GM18861 (cell line): Measurements from ENCODE around the gene SAMD4B.
"Not testable (repeated sequence)": the region's sequence is repeated elsewhere in the genome, so short reads cannot be mapped to it uniquely, and the experiment has no call there.

Source experiments
- ATAC-seq: cut with Tn5 transposase; IDR thresholded peaks from one replicate; pipeline ENCODE4 v1.9.1; 2021; ENCODE audit not compliant: unreplicated experiment

SAMD4B gene

DNA sequence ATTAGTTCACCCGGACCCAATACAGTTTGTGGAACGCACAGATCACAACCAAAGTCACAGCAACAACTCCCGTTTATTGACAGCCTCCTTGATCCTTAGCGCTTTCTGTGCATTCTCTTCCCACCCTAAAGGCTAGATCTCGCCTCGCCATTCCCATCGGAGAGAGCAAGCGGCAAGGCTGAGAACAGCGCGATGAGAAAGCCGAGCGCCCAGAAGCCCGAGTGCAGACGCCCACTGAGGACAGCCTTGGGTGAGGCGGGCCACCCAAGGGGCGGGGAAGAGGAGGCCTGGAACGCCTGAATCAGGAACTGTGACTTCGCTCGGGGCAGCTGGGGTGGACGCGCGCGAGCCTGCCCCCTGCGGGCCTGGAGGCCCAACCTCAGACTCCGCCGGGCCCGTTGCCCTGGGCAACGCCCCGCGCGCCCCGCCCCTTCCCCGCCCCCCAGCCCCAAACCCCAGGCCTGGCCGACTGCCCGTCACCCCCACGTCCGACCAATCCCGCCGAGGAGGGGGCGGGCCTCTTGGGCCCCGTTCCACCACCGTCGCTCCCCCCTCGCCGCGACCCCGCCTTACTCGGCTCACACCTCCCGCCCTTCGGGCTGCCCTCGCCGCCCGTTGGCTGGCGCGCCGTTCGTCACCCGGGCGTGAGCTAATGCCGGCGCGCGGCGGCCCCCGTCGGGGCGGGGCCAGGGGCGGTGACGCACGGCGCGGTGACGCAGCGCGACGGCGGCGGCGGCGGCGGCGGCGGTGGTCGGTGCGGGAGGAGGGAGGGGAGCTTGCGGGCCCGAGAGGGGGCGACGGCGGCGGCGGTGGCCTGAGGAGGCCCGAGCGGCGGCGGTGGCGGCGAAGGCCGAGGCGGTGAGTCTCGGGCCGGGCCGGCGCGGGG lies at the start of gene SAMD4B:
Gene SAMD4B, plus strand, starts transcription at position 703 of the 886 bp plus-strand sequence. CDS start 14,473 bp downstream, outside the sequence.
- ATAC-seq: peak; percentile 74

DNA sequence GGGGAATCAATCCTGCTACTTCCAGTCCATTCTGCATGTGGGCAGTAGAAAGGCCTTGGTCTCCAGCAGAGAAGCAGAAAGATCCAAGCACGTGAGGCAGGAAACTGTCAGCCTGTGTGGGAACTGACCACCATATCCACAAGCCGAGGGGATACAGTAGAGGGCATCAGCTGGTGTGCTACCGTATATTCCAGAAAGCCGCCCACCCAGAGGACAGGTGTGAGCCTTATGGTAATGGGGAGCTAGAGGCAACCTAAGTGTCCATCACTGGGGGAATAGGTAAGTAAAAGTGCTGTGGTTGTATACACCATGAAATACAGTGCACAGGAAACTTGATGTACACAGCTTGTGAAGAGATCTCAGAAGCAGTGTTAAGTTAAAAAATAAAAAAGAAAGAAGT lies 48.8 kb upstream of the SAMD4B start:
- ATAC-seq: no peak

GRCh38 chr19:39296055-39296645 lies 46.1 kb upstream of the SAMD4B start, which contains the start of gene IFNL1:
Gene IFNL1 (plus strand): TSS chr19:39296407. CDS start chr19:39296422, 15 bp downstream.
- ATAC-seq: no peak

- no peak for ATAC-seq
These were observed 45.3 kb upstream of the SAMD4B start for GRCh38 chr19:39296906-39297305.

DNA sequence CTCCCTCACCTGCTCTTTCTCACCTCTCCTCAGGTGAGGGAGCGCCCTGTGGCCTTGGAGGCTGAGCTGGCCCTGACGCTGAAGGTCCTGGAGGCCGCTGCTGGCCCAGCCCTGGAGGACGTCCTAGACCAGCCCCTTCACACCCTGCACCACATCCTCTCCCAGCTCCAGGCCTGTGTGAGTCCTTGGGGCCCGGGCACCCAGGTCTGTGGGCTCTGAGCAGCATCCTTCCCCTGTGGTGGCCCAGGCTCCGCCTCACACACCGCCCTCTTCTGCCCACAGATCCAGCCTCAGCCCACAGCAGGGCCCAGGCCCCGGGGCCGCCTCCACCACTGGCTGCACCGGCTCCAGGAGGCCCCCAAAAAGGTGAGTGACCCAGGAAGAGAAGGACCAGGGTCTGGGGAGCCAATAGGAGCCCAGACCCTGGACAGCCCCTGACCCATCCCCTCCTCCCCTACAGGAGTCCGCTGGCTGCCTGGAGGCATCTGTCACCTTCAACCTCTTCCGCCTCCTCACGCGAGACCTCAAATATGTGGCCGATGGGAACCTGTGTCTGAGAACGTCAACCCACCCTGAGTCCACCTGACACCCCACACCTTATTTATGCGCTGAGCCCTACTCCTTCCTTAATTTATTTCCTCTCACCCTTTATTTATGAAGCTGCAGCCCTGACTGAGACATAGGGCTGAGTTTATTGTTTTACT lies 44.1 kb upstream of the SAMD4B start:
- ATAC-seq: no peak

DNA sequence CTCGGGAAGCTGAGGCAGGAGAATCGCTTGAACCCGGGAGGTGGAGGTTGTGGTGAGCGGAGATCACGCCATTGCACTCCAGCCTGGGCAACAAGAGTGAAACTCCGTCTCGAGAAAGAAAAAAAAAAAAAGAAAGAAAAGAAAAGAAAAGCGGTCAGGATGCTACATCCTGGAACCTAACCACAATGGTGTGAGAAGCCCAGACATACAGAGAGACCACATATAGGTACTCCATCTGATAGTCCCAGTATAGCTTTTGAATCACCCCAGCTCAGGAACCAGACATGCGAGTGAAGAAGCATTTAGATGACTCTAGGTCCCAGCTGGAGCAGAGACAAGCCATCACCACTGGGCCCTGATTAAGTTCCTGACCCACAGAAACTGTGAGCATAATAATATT lies 42.8 kb upstream of the SAMD4B start:
- no peak for ATAC-seq

- ATAC-seq: no peak
These were observed 42.4 kb upstream of the SAMD4B start for GRCh38 chr19:39299832-39300231.

- no peak for ATAC-seq
These were observed 41.2 kb upstream of the SAMD4B start for GRCh38 chr19:39301021-39301420.

GRCh38 chr19:39301562-39301961 lies 40.7 kb upstream of the SAMD4B start:
- no peak for ATAC-seq

DNA sequence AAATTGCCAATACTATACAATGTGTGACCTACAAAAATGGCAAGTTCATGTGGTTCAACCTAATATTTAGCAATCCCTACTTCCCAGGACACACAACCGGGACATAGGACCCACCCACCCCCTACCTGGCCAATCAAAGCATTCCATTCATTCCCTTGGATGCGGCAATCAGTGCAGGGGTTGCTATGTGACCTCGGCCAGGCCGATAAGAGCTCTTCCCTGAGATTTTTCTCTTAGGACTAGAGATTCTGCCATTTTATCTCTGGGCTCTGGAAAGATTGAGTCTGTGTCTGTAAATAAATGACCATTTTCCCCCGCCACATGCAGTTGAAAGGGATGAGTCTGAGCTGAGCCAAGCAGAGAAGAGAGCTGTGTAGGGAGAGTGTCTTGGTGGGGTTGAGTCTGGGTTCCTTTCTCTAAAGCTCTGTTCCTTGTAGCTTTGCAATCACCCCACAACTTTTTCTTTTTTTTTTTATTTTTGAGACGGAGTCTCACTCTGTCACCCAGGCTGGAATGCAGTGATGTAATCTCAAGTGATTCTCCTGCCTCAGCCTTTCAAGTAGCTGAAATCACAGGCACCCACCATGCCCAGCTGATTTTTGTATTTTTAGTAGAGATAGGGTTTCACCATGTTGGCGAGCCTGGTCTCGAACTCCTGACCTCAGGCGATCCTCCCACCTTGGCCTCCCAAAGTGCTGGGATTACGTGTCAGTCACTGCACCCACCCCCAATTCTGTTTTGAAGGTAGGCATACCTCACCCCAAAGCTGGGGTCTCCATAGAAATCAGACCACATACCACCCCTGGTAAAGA lies 38.6 kb upstream of the SAMD4B start:
- no peak for ATAC-seq

- no peak for ATAC-seq
These were observed 38.1 kb upstream of the SAMD4B start for GRCh38 chr19:39304185-39304513.

DNA sequence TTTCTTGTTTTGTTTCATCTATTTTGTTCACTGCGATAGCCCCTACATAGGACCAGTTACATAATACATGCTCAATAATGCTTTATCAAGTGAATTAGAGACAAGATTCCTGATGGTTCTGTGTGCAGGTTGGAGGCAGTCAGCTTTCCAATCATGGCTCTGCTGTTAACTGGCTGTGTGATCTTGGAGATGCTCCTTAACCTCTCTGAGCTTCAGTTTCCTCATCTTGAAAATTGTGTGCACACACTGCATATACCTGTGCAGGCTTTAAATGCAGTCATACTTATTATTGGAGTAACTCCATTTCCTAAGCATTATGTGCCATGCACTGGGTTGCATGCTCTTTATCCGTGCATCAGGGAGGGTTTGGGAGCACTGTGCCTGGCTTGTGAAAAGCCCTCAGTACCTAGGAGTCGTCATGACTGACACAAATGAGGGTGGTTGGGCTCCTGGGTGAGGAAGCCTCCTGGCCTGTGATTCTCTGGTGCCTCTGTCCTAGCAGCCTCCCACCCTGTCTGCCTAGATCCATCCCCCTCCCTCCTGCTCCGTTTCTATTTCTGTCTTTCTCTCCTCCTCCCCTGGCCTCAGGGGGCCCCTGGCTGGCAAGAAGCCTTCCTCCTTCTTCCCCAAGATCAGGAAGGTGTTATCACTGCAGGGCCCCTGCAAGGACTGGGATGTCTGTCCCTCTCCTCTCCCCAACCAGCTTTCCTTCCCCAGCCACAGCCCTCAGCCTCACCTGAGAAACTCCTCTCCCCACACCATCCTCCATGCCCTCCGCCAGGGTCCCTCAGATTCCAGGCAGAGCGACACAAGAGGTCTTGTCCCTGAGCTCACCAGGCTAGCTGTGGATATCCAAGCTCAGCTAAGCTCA lies 37.3 kb upstream of the SAMD4B start:
- no peak for ATAC-seq

GRCh38 chr19:39306075-39306474 lies 36.1 kb upstream of the SAMD4B start:
- ATAC-seq: no peak

DNA sequence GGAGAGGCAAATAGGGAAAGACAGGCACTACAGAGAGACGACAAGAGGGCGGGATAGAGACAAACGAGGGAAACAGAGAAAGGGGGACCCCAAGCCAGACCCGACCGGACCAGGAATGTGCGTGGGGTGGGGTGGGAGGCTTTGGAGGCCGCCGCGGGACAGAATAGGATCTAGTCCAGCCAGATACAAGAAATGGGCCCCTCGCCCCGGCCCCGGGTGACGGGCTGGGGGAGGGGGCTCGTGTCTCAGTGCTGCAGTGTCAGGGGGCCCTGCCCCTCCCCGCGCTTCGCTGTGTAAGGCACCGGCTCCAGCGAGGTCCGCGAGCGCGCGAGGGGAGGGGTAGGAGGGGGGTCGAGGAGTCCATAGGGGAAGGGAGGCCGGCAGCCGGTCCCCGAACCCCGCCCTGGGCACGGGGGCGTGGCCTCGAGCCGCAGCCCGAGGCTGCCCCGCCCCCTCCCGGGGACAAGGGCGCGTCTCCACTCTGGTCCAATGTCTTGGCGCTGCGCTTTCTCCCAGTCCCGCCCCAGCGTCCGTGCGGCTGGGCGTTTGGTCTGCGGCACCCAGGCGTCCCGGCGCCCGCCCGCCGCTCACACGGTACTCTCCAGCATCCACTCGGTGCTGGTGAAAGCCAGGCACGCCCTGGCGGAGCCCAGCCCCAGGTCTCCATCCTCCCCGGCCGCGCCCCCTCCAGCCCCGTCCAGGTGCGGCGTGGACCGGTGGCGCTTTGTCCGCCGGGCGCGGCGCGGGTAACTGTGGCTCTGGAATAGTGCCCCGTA lies 35.0 kb upstream of the SAMD4B start:
- no peak for ATAC-seq

GRCh38 chr19:39307822-39308530 lies 34.2 kb upstream of the SAMD4B start:
- ATAC-seq: no peak

DNA sequence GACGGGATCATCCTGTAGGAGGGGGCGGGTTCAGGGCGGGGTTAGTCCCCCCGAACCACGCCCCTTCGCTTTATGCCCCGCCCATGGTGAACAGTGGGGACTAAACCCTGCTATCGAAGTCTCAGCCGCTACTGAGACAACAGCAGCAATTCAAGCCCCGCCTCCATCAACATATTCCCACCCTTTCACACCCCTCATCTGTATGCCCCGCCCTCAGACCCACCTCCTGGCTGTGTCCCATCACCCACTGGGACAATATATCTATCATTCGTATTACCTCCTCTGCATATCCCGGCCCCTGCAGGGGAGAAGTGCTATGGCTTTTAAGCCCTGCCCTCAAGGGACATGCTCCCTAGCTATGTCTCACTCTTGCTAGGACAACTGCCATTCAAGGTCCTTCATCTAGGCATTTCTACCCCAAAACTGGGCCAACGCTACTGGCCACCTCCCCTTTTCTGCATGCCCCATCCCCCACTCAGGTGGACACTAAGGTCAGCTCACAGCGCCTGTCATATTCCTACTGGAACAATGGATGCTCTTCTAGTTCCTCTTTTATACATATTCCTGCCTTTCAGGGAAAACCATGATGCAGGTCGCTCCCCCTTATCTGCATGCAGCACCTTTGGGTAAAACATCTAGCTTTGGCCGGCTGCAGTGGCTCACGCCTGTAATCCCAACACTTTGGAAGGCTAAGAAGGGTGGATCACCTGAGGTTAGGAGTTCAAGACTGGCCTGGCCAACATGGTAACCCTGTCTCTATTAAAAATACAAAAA lies 33.5 kb upstream of the SAMD4B start:
- ATAC-seq: no peak

- ATAC-seq: not testable (repeated sequence)
These were observed 32.9 kb upstream of the SAMD4B start for GRCh38 chr19:39309305-39309670.
